ENCODE results near the gene HADHA.
A peak's percentile ranks its signal among the peaks of the same experiment; 100 is the strongest.

Gene HADHA

DNA sequence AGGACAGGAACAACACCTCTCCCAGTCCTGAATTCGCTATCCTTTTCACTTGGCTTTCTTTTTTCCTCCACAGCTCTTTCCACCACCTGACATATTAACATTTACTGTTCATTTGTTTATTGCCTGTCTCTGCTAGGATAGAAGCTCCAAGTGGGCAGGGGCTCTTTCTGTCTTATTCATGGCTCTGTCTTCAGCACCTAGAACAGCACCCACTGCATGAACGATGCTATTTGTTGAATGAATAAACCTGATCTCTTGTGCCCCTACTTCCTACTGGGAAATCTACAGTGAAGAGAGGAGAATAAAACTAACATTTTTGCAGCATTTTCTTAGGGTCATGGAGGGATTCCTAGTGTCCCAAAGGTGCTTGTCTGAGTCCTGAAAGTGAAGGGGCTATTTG is 95.9 kb downstream of the HADHA start:
- H3K9ac ChIP-seq (ENCODE audit: low read length), result no peak overlapping the region
- H3K36me3 ChIP-seq (ENCODE audit: control insufficient read depth in 1 of 2, insufficient read depth in 2 of 2, low read depth in 1 of 2, low read length in 2 of 2), result no peaks in the 10 kb centered on the region
- no peak overlapping the region for H3K18ac ChIP-seq (ENCODE audit: low read depth in 1 of 2, low read length in 2 of 2)
- no peaks in the 10 kb centered on the region for H3K9me3 ChIP-seq (ENCODE audit: control insufficient read depth, low read length)
- H3K4me3 ChIP-seq (ENCODE audit: insufficient read depth in 1 of 2, low read depth in 1 of 2, low read length in 2 of 2), result no peak overlapping the region
- no peak overlapping the region for H3K23ac ChIP-seq (ENCODE audit: low read length in 2 of 2)
- no peak overlapping the region for H2AFZ ChIP-seq (ENCODE audit: low read depth, low read length)
- no peak overlapping the region for H2BK120ac ChIP-seq (ENCODE audit: low read depth, low read length)
- H3K27ac ChIP-seq (ENCODE audit: low read length, poor library complexity, severe bottlenecking), result no peak overlapping the region
- peak; percentile 32 for DNase-seq
- H4K91ac ChIP-seq (ENCODE audit: low read length), result no peak overlapping the region
- H3K14ac ChIP-seq (ENCODE audit: low read length in 2 of 2), result no peak overlapping the region
- no peak overlapping the region for H3K4ac ChIP-seq (ENCODE audit: low read depth in 1 of 2, low read length in 2 of 2)
- H2BK12ac ChIP-seq (ENCODE audit: low read length in 2 of 2), result no peak overlapping the region
- H3K27me3 ChIP-seq (ENCODE audit: control insufficient read depth in 1 of 2, insufficient read depth in 1 of 2, low read length in 2 of 2), result peaks cover 12 to 17% of the 10 kb centered on the region in 2 experiments
- 65% methylated on average over 2 of the region's 2 CpGs for WGBS
- H2AK5ac ChIP-seq (ENCODE audit: low read length, severe bottlenecking), result no peak overlapping the region
- no peak overlapping the region for H2BK15ac ChIP-seq (ENCODE audit: low read depth, poor library complexity, severe bottlenecking)
- H3K4me2 ChIP-seq (ENCODE audit: low read length, poor library complexity, severe bottlenecking), result no peak overlapping the region
- no peak overlapping the region for H2BK5ac ChIP-seq (ENCODE audit: low read depth, low read length, poor library complexity, severe bottlenecking)
- no peaks in the 10 kb centered on the region for H3K79me1 ChIP-seq (replicated peaks; ENCODE audit: low read length, poor library complexity, severe bottlenecking)
- peaks cover 2% of the 10 kb centered on the region for H3K4me1 ChIP-seq (ENCODE audit: control insufficient read depth, insufficient read depth, low read depth, low read length)
- no peak overlapping the region for H4K8ac ChIP-seq (ENCODE audit: low read length)

DNA sequence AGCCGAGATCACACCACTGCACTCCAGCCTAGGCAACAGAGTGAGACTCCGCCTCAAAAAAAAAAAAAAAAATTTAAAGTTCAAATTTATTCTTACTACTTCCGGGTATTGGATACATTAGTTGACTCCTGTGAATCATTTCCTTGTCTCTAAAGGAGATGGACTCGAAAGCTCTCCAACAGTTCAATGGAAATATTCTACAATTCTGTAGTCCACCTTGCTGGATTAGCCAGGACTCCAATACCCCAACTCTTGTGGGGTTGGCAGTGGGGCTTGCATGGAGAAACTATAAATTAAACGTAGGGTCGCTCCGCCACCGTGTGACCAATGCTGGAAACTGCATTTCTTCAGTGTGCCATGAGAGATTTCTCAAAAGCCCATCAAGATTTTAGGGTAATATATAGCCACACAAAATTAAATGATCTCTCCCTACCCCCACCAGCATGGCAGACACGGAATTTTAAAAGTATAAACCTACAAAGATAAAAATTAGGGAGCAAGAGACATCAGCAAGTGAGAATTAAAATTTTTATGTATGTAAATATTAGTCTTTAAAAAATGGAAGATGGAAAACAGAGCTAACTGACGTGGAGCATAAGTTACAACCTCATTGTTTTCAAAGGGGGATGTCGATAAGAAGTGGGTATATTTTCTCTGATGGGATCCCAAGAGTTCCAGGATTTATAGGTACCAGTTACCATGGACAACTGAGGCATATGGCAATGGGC is 99.3 kb downstream of the HADHA start:
- H3K18ac ChIP-seq (ENCODE audit: low read depth in 1 of 2, low read length in 2 of 2), result no peak overlapping the region
- H4K91ac ChIP-seq (ENCODE audit: low read length), result no peak overlapping the region
- H2AFZ ChIP-seq (ENCODE audit: low read depth, low read length), result no peak overlapping the region
- peaks cover 4% of the 10 kb centered on the region for H3K4me1 ChIP-seq (ENCODE audit: control insufficient read depth, insufficient read depth, low read depth, low read length)
- H3K27me3 ChIP-seq (ENCODE audit: control insufficient read depth in 1 of 2, insufficient read depth in 1 of 2, low read length in 2 of 2), result peaks cover 12 to 14% of the 10 kb centered on the region in 2 experiments
- no peak overlapping the region for H3K4ac ChIP-seq (ENCODE audit: low read depth in 1 of 2, low read length in 2 of 2)
- WGBS, result 28% methylated on average over 8 of the region's 11 CpGs
- no peak overlapping the region for H3K4me2 ChIP-seq (ENCODE audit: low read length, poor library complexity, severe bottlenecking)
- no peak overlapping the region for H3K4me3 ChIP-seq (ENCODE audit: insufficient read depth in 1 of 2, low read depth in 1 of 2, low read length in 2 of 2)
- no peak overlapping the region for H2BK120ac ChIP-seq (ENCODE audit: low read depth, low read length)
- no peak overlapping the region for H3K27ac ChIP-seq (ENCODE audit: low read length, poor library complexity, severe bottlenecking)
- H3K36me3 ChIP-seq (ENCODE audit: control insufficient read depth in 1 of 2, insufficient read depth in 2 of 2, low read depth in 1 of 2, low read length in 2 of 2), result peaks cover 0 to 3% of the 10 kb centered on the region in 2 experiments
- H2BK15ac ChIP-seq (ENCODE audit: low read depth, poor library complexity, severe bottlenecking), result no peak overlapping the region
- DNase-seq, result peak; percentile 69
- H4K8ac ChIP-seq (ENCODE audit: low read length), result no peak overlapping the region
- no peak overlapping the region for H3K23ac ChIP-seq (ENCODE audit: low read length in 2 of 2)
- no peak overlapping the region for H2BK5ac ChIP-seq (ENCODE audit: low read depth, low read length, poor library complexity, severe bottlenecking)
- H3K14ac ChIP-seq (ENCODE audit: low read length in 2 of 2), result no peak overlapping the region
- no peak overlapping the region for H2AK5ac ChIP-seq (ENCODE audit: low read length, severe bottlenecking)
- H3K9ac ChIP-seq (ENCODE audit: low read length), result peak overlapping the region; percentile 55
- no peak overlapping the region for H2BK12ac ChIP-seq (ENCODE audit: low read length in 2 of 2)
- H3K79me1 ChIP-seq (replicated peaks; ENCODE audit: low read length, poor library complexity, severe bottlenecking), result no peaks in the 10 kb centered on the region
- no peaks in the 10 kb centered on the region for H3K9me3 ChIP-seq (ENCODE audit: control insufficient read depth, low read length)

DNA sequence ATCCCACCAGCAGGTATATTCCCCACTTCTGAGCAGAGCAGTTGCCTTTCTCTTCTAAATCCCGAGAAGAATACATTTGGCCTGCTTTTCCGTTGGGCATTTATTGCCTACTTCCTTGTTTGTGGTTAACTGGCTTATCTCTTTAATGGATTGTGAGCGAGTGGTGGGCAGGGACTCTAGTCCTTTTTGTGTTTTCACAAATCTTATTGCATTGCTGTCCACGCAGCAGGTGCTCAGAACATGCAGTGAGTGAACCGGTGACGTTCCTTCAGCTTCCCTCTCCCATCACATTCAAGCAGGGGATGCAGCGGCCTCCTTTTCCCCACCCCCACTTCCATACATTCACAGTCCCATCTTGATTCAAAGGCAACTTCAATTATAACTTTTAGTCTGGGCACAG is 100.4 kb downstream of the HADHA start:
- no peak for DNase-seq
- H3K4me1 ChIP-seq (ENCODE audit: control insufficient read depth, insufficient read depth, low read depth, low read length), result peaks cover 4% of the 10 kb centered on the region
- H3K4ac ChIP-seq (ENCODE audit: low read depth in 1 of 2, low read length in 2 of 2), result no peak overlapping the region
- no peak overlapping the region for H2BK5ac ChIP-seq (ENCODE audit: low read depth, low read length, poor library complexity, severe bottlenecking)
- H3K9me3 ChIP-seq (ENCODE audit: control insufficient read depth, low read length), result no peaks in the 10 kb centered on the region
- H3K4me2 ChIP-seq (ENCODE audit: low read length, poor library complexity, severe bottlenecking), result no peak overlapping the region
- no peak overlapping the region for H3K4me3 ChIP-seq (ENCODE audit: insufficient read depth in 1 of 2, low read depth in 1 of 2, low read length in 2 of 2)
- no peak overlapping the region for H3K27ac ChIP-seq (ENCODE audit: low read length, poor library complexity, severe bottlenecking)
- H2BK15ac ChIP-seq (ENCODE audit: low read depth, poor library complexity, severe bottlenecking), result no peak overlapping the region
- no peak overlapping the region for H2AFZ ChIP-seq (ENCODE audit: low read depth, low read length)
- H3K14ac ChIP-seq (ENCODE audit: low read length in 2 of 2), result no peak overlapping the region
- no peak overlapping the region for H4K8ac ChIP-seq (ENCODE audit: low read length)
- H3K23ac ChIP-seq (ENCODE audit: low read length in 2 of 2), result no peak overlapping the region
- no peak overlapping the region for H3K18ac ChIP-seq (ENCODE audit: low read depth in 1 of 2, low read length in 2 of 2)
- H3K27me3 ChIP-seq (ENCODE audit: control insufficient read depth in 1 of 2, insufficient read depth in 1 of 2, low read length in 2 of 2), result peaks cover 7 to 9% of the 10 kb centered on the region in 2 experiments
- H2AK5ac ChIP-seq (ENCODE audit: low read length, severe bottlenecking), result no peak overlapping the region
- no peak overlapping the region for H2BK120ac ChIP-seq (ENCODE audit: low read depth, low read length)
- WGBS, result 53% methylated on average over 7 of the region's 7 CpGs
- H4K91ac ChIP-seq (ENCODE audit: low read length), result no peak overlapping the region
- no peak overlapping the region for H2BK12ac ChIP-seq (ENCODE audit: low read length in 2 of 2)
- peaks cover 0 to 3% of the 10 kb centered on the region in 2 experiments for H3K36me3 ChIP-seq (ENCODE audit: control insufficient read depth in 1 of 2, insufficient read depth in 2 of 2, low read depth in 1 of 2, low read length in 2 of 2)
- no peak overlapping the region for H3K9ac ChIP-seq (ENCODE audit: low read length)
- no peaks in the 10 kb centered on the region for H3K79me1 ChIP-seq (replicated peaks; ENCODE audit: low read length, poor library complexity, severe bottlenecking)

DNA sequence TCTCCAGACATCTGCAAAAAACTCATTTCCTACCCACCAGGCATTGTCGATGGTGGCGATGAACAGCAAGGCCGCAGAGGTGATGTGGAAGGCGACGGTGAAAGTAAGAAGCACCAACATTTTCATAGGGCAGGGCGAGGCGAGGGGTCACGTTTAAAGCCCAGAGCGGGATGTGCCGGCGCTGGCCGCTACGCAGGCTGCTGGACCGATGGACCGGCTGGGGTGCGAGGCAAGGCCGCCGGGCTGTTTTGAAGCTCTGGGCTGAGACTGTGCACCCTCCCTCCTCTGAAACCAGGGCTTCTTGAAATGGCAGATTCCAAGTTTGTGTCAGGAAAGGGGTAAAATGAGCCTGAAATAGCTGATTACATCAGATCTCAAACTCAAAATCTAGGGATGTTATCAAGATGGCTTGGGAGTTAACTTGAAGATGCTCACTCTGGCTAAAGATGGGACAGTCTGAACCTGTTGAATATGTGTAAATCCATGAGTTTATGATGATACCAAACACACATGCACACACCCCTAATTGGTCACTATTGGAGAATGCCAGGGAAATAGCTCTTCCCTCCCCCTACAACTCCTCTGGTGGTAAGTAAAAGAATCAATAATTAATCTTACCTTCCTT is 103.2 kb downstream of the HADHA start:
- Histone ChIP-seq H4K8ac (ENCODE audit: low read length) (no peak overlapping the region), H3K23ac (ENCODE audit: low read length in 2 of 2) (no peak overlapping the region)
- 90% methylated on average over 18 of the region's 18 CpGs for WGBS

More for the DNA sequence above, 103.2 kb downstream of the HADHA start:
- no peak overlapping the region for H3K4ac ChIP-seq (ENCODE audit: low read depth in 1 of 2, low read length in 2 of 2)
- H3K4me2 ChIP-seq (ENCODE audit: low read length, poor library complexity, severe bottlenecking), result no peak overlapping the region
- no peak overlapping the region for H3K14ac ChIP-seq (ENCODE audit: low read length in 2 of 2)
- no peak overlapping the region for H3K4me3 ChIP-seq (ENCODE audit: insufficient read depth in 1 of 2, low read depth in 1 of 2, low read length in 2 of 2)
- H3K36me3 ChIP-seq (ENCODE audit: control insufficient read depth in 1 of 2, insufficient read depth in 2 of 2, low read depth in 1 of 2, low read length in 2 of 2), result peaks cover 7 to 10% of the 10 kb centered on the region in 2 experiments
- H2AFZ ChIP-seq (ENCODE audit: low read depth, low read length), result no peak overlapping the region
- H3K18ac ChIP-seq (ENCODE audit: low read depth in 1 of 2, low read length in 2 of 2), result no peak overlapping the region
- H2BK5ac ChIP-seq (ENCODE audit: low read depth, low read length, poor library complexity, severe bottlenecking), result no peak overlapping the region
- no peaks in the 10 kb centered on the region for H3K9me3 ChIP-seq (ENCODE audit: control insufficient read depth, low read length)
- no peak overlapping the region for H2AK5ac ChIP-seq (ENCODE audit: low read length, severe bottlenecking)
- H3K79me1 ChIP-seq (replicated peaks; ENCODE audit: low read length, poor library complexity, severe bottlenecking), result peaks cover 2% of the 10 kb centered on the region
- H2BK12ac ChIP-seq (ENCODE audit: low read length in 2 of 2), result no peak overlapping the region
- no peak overlapping the region for H2BK15ac ChIP-seq (ENCODE audit: low read depth, poor library complexity, severe bottlenecking)
- peaks cover 4% of the 10 kb centered on the region for H3K4me1 ChIP-seq (ENCODE audit: control insufficient read depth, insufficient read depth, low read depth, low read length)
- H3K27me3 ChIP-seq (ENCODE audit: control insufficient read depth in 1 of 2, insufficient read depth in 1 of 2, low read length in 2 of 2), result no peaks in the 10 kb centered on the region
- DNase-seq, result no peak
- no peak overlapping the region for H3K9ac ChIP-seq (ENCODE audit: low read length)
- no peak overlapping the region for H3K27ac ChIP-seq (ENCODE audit: low read length, poor library complexity, severe bottlenecking)
- no peak overlapping the region for H2BK120ac ChIP-seq (ENCODE audit: low read depth, low read length)
- H4K91ac ChIP-seq (ENCODE audit: low read length), result peak overlapping the region; percentile 48
